IMR-90 (cell line): Measurements from ENCODE around the gene XRCC5. TPM values are rescaled to one million over a fixed set of nuclear protein-coding genes. Genes with fewer than 3 reads are reported as not detected.

Experiments used
- ATAC-seq: fragments of 200-7000 bp; cut with Tn5 transposase; 2 replicates; pipeline ENCODE4 v1.9.1; 2020; ENCODE audit warnings: low read depth, mild to moderate bottlenecking, moderate library complexity
- BruUV-seq: library from RNA; stranded (reverse); fragments of 400-500 nt; replicated peaks from 2 replicates; lab custom pipeline; 2021; lab: Mats Ljungman, UMichigan
- CTCF ChIA-PET: fragments of 300-600 bp; formaldehyde crosslinking; extraction: SDS; loops from one replicate; lab custom pipeline; 2021; ENCODE audit warnings: antibody characterized with exemption; lab: Yijun Ruan, JAX
- POLR2A ChIA-PET: fragments of 300-600 bp; sonication (Branson Sonifier 250); formaldehyde crosslinking; loops from one replicate; lab custom pipeline; 2022; ENCODE audit warnings: antibody characterized with exemption; ENCODE audit not compliant: unreplicated experiment; lab: Charles Lee
- DNase-seq: peaks from one replicate; pipeline ENCODE4 v3.0.0; 2013
- H2AFZ ChIP-seq: replicated peaks from 2 replicates; pipeline ENCODE3; 2013; ENCODE audit warnings: low read length, mild to moderate bottlenecking; ENCODE audit not compliant: poor library complexity
- H2AK5ac ChIP-seq: 2 replicates; pipeline ENCODE4 v1.6.1; 2013; ENCODE audit warnings: low read depth, low read length, inconsistent platforms
- H2AK9ac ChIP-seq: replicated peaks from 2 replicates; pipeline ENCODE3; 2013; ENCODE audit warnings: mild to moderate bottlenecking, low read depth, low read length, moderate library complexity; ENCODE audit not compliant: poor library complexity
- H2BK120ac ChIP-seq: 2 replicates; pipeline ENCODE4 v1.6.1; 2013; ENCODE audit warnings: low read depth, low read length, inconsistent platforms
- H2BK15ac ChIP-seq: 3 replicates; pipeline ENCODE4 v1.6.1; 2013; ENCODE audit warnings: low read depth, low read length, inconsistent platforms
- H2BK20ac ChIP-seq: 2 replicates; pipeline ENCODE4 v1.6.1; 2013; ENCODE audit warnings: low read depth, mild to moderate bottlenecking, inconsistent platforms, low read length, moderate library complexity
- H2BK5ac ChIP-seq: 2 replicates; pipeline ENCODE4 v1.6.1; 2013; ENCODE audit warnings: mild to moderate bottlenecking, low read depth, low read length, inconsistent platforms; ENCODE audit not compliant: poor library complexity, severe bottlenecking
- H3K14ac ChIP-seq: replicated peaks from 2 replicates; pipeline ENCODE4 v1.6.1; 2013; ENCODE audit warnings: low read depth, low read length, inconsistent platforms
- H3K18ac ChIP-seq: 2 replicates; pipeline ENCODE4 v1.6.1; 2013; ENCODE audit warnings: low read depth, low read length, control low read depth
- H3K23ac ChIP-seq: 2 replicates; pipeline ENCODE4 v1.6.1; 2013; ENCODE audit warnings: low read depth, low read length, inconsistent platforms
- H3K27ac ChIP-seq: 2 replicates; pipeline ENCODE4 v1.5.1; 2013; ENCODE audit warnings: mild to moderate bottlenecking, control low read depth, low read length; ENCODE audit not compliant: insufficient read depth
- H3K27me3 ChIP-seq: 2 replicates; pipeline ENCODE4 v1.6.1; 2013; ENCODE audit warnings: low read length; ENCODE audit not compliant: control insufficient read depth, insufficient read depth
- H3K36me3 ChIP-seq: 2 replicates; pipeline ENCODE4 v1.6.1; 2013; ENCODE audit warnings: low read length, mixed read lengths; ENCODE audit not compliant: control insufficient read depth, insufficient read depth
- H3K4ac ChIP-seq: 2 replicates; pipeline ENCODE4 v1.6.1; 2013; ENCODE audit warnings: low read depth, low read length, inconsistent platforms
- H3K4me1 ChIP-seq: 2 replicates; pipeline ENCODE4 v1.6.1; 2013; ENCODE audit warnings: low read length, mixed read lengths; ENCODE audit not compliant: control insufficient read depth, insufficient read depth
- H3K4me2 ChIP-seq: 2 replicates; pipeline ENCODE4 v1.6.1; 2013; ENCODE audit warnings: low read depth, mild to moderate bottlenecking, control low read depth, low read length, moderate library complexity
- H3K4me3 ChIP-seq: 2 replicates; pipeline ENCODE4 v1.5.1; 2013; ENCODE audit warnings: low read depth, mild to moderate bottlenecking, control low read depth, low read length, moderate library complexity; ENCODE audit not compliant: insufficient read depth
- H3K56ac ChIP-seq: 2 replicates; pipeline ENCODE4 v1.6.1; 2013; ENCODE audit warnings: low read length, inconsistent platforms; ENCODE audit not compliant: insufficient read depth; ENCODE audit errors: extremely low read depth
- H3K79me1 ChIP-seq, 2 experiments: 2 replicates each; pipeline ENCODE4 v1.6.1; 2013; ENCODE audit warnings: low read length in 2 of 2, inconsistent platforms in 1 of 2, low read depth in 1 of 2
- H3K9ac ChIP-seq: 2 replicates; pipeline ENCODE4 v1.6.1; 2013; ENCODE audit warnings: low read depth, low read length, control low read depth
- H3K9me1 ChIP-seq: 2 replicates; pipeline ENCODE4 v1.6.1; 2013; ENCODE audit warnings: low read length, inconsistent platforms; ENCODE audit not compliant: insufficient read depth
- H3K9me3 ChIP-seq: 2 replicates; pipeline ENCODE4 v1.6.1; 2013; ENCODE audit warnings: low read length; ENCODE audit not compliant: control insufficient read depth, insufficient read depth
- H4K20me1 ChIP-seq: 2 replicates; pipeline ENCODE4 v1.6.1; 2013; ENCODE audit warnings: low read length, inconsistent platforms; ENCODE audit not compliant: insufficient read depth
- H4K5ac ChIP-seq: 2 replicates; pipeline ENCODE4 v1.6.1; 2013; ENCODE audit warnings: mild to moderate bottlenecking, low read depth, low read length, control low read depth
- H4K8ac ChIP-seq, 2 experiments: 2 replicates each; pipeline ENCODE4 v1.6.1; 2013; ENCODE audit warnings: low read depth in 2 of 2, low read length in 2 of 2, control low read depth in 1 of 2, inconsistent platforms in 1 of 2
- H4K91ac ChIP-seq: 2 replicates; pipeline ENCODE4 v1.6.1; 2013; ENCODE audit warnings: low read depth, low read length, inconsistent platforms; ENCODE audit not compliant: insufficient read depth
- BHLHE40 ChIP-seq: fragments of 150-350 bp; IDR thresholded peaks from 2 replicates; pipeline ENCODE4 v1.6.1; 2016; ENCODE audit warnings: mild to moderate bottlenecking, low read depth, low read length
- CEBPB ChIP-seq: IDR thresholded peaks from 2 replicates; pipeline ENCODE4 v1.6.1; 2012; ENCODE audit warnings: low read depth, low read length, improper control_type of control experiment
- CHD1 ChIP-seq: IDR thresholded peaks from 2 replicates; pipeline ENCODE4 v1.6.1; 2012; ENCODE audit warnings: low read depth, low read length, improper control_type of control experiment
- CTCF ChIP-seq: conservative IDR thresholded peaks from 2 replicates; pipeline ENCODE4 v1.5.1; 2012; ENCODE audit warnings: mild to moderate bottlenecking, low read depth, low read length, improper control_type of control experiment
- ELK1 ChIP-seq: fragments of 150-350 bp; IDR thresholded peaks from 2 replicates; pipeline ENCODE4 v1.6.1; 2016; ENCODE audit warnings: low read depth, mild to moderate bottlenecking, low read length, moderate library complexity, borderline replicate concordance
- FOS ChIP-seq: fragments of 150-350 bp; IDR thresholded peaks from 2 replicates; pipeline ENCODE4 v1.6.1; 2016; ENCODE audit warnings: low read depth, low read length
- MAFK ChIP-seq: IDR thresholded peaks from 2 replicates; pipeline ENCODE4 v1.6.1; 2012; ENCODE audit warnings: low read depth, low read length, improper control_type of control experiment
- MAZ ChIP-seq: IDR thresholded peaks from 2 replicates; pipeline ENCODE4 v1.6.1; 2012; ENCODE audit warnings: low read depth, mild to moderate bottlenecking, low read length, improper control_type of control experiment, moderate library complexity, borderline replicate concordance
- MXI1 ChIP-seq: IDR thresholded peaks from 2 replicates; pipeline ENCODE4 v1.6.1; 2012; ENCODE audit warnings: low read depth, mild to moderate bottlenecking, low read length, moderate library complexity, borderline replicate concordance
- NFE2L2 ChIP-seq: fragments of 150-350 bp; IDR thresholded peaks from 2 replicates; pipeline ENCODE4 v1.6.1; 2016; ENCODE audit warnings: low read depth, mild to moderate bottlenecking, low read length
- POLR2A ChIP-seq: IDR thresholded peaks from 2 replicates; pipeline ENCODE4 v1.6.1; 2012; ENCODE audit warnings: mild to moderate bottlenecking, low read depth, low read length
- RAD21 ChIP-seq: IDR thresholded peaks from 2 replicates; pipeline ENCODE4 v1.6.1; 2012; ENCODE audit warnings: low read length, improper control_type of control experiment
- RCOR1 ChIP-seq: IDR thresholded peaks from 2 replicates; pipeline ENCODE4 v1.6.1; 2012; ENCODE audit warnings: mild to moderate bottlenecking, low read length, improper control_type of control experiment; ENCODE audit not compliant: insufficient replicate concordance
- RFX5 ChIP-seq: IDR thresholded peaks from 2 replicates; pipeline ENCODE4 v1.8.0; 2012; ENCODE audit warnings: low read depth, mild to moderate bottlenecking, low read length, moderate library complexity
- SMC3 ChIP-seq: fragments of 150-350 bp; IDR thresholded peaks from 2 replicates; pipeline ENCODE4 v1.6.1; 2016; ENCODE audit warnings: low read depth, mild to moderate bottlenecking, antibody characterized with exemption, low read length, moderate library complexity
- USF2 ChIP-seq: fragments of 150-350 bp; IDR thresholded peaks from 2 replicates; pipeline ENCODE4 v1.6.1; 2017; ENCODE audit warnings: mild to moderate bottlenecking, antibody characterized with exemption, low read length, low read depth
- WGBS, 2 experiments: methylation state at CpG; one replicate each; pipeline versions ENCODE4 v1.1.5 to v1.1.7; 2013; ENCODE audit warnings: missing lambda C conversion rate in 2 of 2; ENCODE audit not compliant: insufficient read length in 1 of 2; ENCODE audit errors: extremely low coverage in 2 of 2; 5-methylcytosine and 5-hydroxymethylcytosine counted together
- dilution Hi-C: fragments of 300-500 bp; cut with HindIII; formaldehyde crosslinking; loops from one replicate; pipeline ENCODE4 v1.14.3; 2018; ENCODE audit warnings: low sequenced_read_pairs; ENCODE audit not compliant: unreplicated experiment
- in situ Hi-C: fragments of 300-500 bp; cut with MboI; formaldehyde crosslinking; loops from 3 replicates; pipeline ENCODE4 v1.14.3; 2019; ENCODE audit warnings: low sequenced_read_pairs, inconsistent platforms, mixed read lengths
- intact Hi-C: fragments of 100-400 bp; cut with micrococcal nuclease; formaldehyde crosslinking; loops from 2 replicates; pipeline ENCODE4 v1.10.0; 2022
- polyA plus RNA-seq, 3 experiments: library from polyadenylated mRNA; depleted of rRNA; stranded (reverse); fragments of >200 nt; gene quantifications; 2 replicates each; pipeline ENCODE4 v1.2.3, GENCODE V29; 2012; ENCODE audit warnings: low replicate concordance in 1 of 3
- total RNA-seq: library from RNA; depleted of rRNA; stranded (reverse); fragments of >200 nt; gene quantifications from 2 replicates; pipeline ENCODE4 v1.2.3, GENCODE V29; 2012

Gene XRCC5
- total and polyA plus RNA-seq, 2 of the 4 experiments (the other 2 are of a cell fraction), result 144 to 509 TPM

- Histone ChIP-seq H2AK9ac (no peak overlapping the region), H3K36me3 (no peaks in the 10 kb centered on the region), H3K4me1 (no peaks in the 10 kb centered on the region), H2BK20ac (no peak overlapping the region), H4K8ac (no peak overlapping the region), H3K9ac (no peak overlapping the region), H3K9me3 (0 out of 2 replicates have a peak, but pooled peaks cover 2% of the 10 kb centered on the region), H4K20me1 (no peaks in the 10 kb centered on the region), H2AK5ac (no peak overlapping the region), H3K23ac (no peak overlapping the region), H3K56ac (no peak overlapping the region), H3K4me2 (no peak overlapping the region), H3K14ac (no peak overlapping the region), H3K79me1 (no peaks in the 10 kb centered on the region), H3K9me1 (peaks cover 9% of the 10 kb centered on the region; the same call in 1 of the 2 replicates), H2BK120ac (no peak overlapping the region), H3K18ac (no peak overlapping the region), H2BK5ac (no peak overlapping the region), H3K4ac (no peak overlapping the region), H3K27me3 (peaks cover 3% of the 10 kb centered on the region; the same call in 1 of the 2 replicates), H4K91ac (no peak overlapping the region), H2BK15ac (no peak overlapping the region), H3K4me3 (no peak overlapping the region), H3K27ac (no peak overlapping the region), H4K5ac (no peak overlapping the region), H2AFZ (no peak overlapping the region)
- intact Hi-C loops, result no loop called here
- ATAC-seq (no peak), DNase-seq (no peak)
- TF ChIP-seq SMC3 (no peak), MAZ (no peak), FOS (no peak), USF2 (no peak), NFE2L2 (no peak), RCOR1 (no peak), RFX5 (no peak), CTCF (no peak), RAD21 (no peak), ELK1 (no peak), CEBPB (no peak), MAFK (no peak), POLR2A (no peak), MXI1 (no peak), BHLHE40 (no peak), CHD1 (no peak)
- no TSS peak for BruUV-seq
- ChIA-PET CTCF (no interaction called here), POLR2A (no interaction called here)
- dilution Hi-C loops, result no loop called here
- in situ Hi-C loops, result no loop called here
- WGBS, 2 experiments, result no CpG with 5 or more reads among the region's 3 CpGs
These were observed 14.4 kb upstream of the XRCC5 start for GRCh38 chr2:216094701-216095100.
